Type B pancreatic cell (in vitro differentiated cells): ENCODE data around the gene SARS1. TPM values are rescaled to one million over a fixed set of nuclear protein-coding genes. Genes with fewer than 3 reads are reported as not detected.

ENCODE experiments used
- DNase-seq: peaks from one replicate; pipeline ENCODE4 v3.0.0; 2021; ENCODE audit warnings: mixed read lengths; ENCODE audit not compliant: unreplicated experiment; ENCODE audit errors: extremely low spot score
- H3K27ac Mint-ChIP-seq: 2 replicates; pipeline ENCODE4 v1.8.0; 2021; ENCODE audit warnings: mild to moderate bottlenecking, mixed read lengths
- H3K27me3 Mint-ChIP-seq: 2 replicates; pipeline ENCODE4 v1.8.0; 2021; ENCODE audit warnings: mixed read lengths
- H3K36me3 Mint-ChIP-seq: 2 replicates; pipeline ENCODE4 v1.8.0; 2021; ENCODE audit warnings: mixed read lengths
- H3K4me1 Mint-ChIP-seq: one replicate; pipeline ENCODE4 v1.8.0; 2021; ENCODE audit warnings: mixed read lengths; ENCODE audit not compliant: unreplicated experiment
- H3K4me3 Mint-ChIP-seq: 2 replicates; pipeline ENCODE4 v1.8.0; 2021; ENCODE audit warnings: mild to moderate bottlenecking, mixed read lengths
- H3K9me3 Mint-ChIP-seq: 2 replicates; pipeline ENCODE4 v1.8.0; 2021; ENCODE audit warnings: mixed read lengths
- total RNA-seq: library from RNA; stranded (reverse); gene quantifications from 2 replicates; pipeline ENCODE4 v1.2.1, GENCODE V29; 2021; ENCODE audit warnings: low replicate concordance
- TF ChIP-seq, protein P1 (sequence below): fragments of 200-600 bp; sonication (generic); conservative IDR thresholded peaks from 2 replicates; pipeline ENCODE4 v1.5.0; 2021; ENCODE audit warnings: antibody characterized with exemption, mild to moderate bottlenecking

Gene SARS1
- total RNA-seq, 1 donor from 2014 or later: 136 TPM

GRCh38 chr1:109201123-109201703 lies 12.5 kb upstream of the SARS1 start:
- DNase-seq: no peak
- Mint-ChIP-seq H3K4me3 (no peak overlapping the region), H3K4me1 (peaks cover 6% of the 10 kb centered on the region), H3K9me3 (no peaks in the 10 kb centered on the region), H3K36me3 (no peaks in the 10 kb centered on the region), H3K27ac (no peak overlapping the region), H3K27me3 (peaks cover 5% of the 10 kb centered on the region)
- TF ChIP-seq, protein P1, sequence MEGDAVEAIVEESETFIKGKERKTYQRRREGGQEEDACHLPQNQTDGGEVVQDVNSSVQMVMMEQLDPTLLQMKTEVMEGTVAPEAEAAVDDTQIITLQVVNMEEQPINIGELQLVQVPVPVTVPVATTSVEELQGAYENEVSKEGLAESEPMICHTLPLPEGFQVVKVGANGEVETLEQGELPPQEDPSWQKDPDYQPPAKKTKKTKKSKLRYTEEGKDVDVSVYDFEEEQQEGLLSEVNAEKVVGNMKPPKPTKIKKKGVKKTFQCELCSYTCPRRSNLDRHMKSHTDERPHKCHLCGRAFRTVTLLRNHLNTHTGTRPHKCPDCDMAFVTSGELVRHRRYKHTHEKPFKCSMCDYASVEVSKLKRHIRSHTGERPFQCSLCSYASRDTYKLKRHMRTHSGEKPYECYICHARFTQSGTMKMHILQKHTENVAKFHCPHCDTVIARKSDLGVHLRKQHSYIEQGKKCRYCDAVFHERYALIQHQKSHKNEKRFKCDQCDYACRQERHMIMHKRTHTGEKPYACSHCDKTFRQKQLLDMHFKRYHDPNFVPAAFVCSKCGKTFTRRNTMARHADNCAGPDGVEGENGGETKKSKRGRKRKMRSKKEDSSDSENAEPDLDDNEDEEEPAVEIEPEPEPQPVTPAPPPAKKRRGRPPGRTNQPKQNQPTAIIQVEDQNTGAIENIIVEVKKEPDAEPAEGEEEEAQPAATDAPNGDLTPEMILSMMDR: peak; percentile 76

DNA sequence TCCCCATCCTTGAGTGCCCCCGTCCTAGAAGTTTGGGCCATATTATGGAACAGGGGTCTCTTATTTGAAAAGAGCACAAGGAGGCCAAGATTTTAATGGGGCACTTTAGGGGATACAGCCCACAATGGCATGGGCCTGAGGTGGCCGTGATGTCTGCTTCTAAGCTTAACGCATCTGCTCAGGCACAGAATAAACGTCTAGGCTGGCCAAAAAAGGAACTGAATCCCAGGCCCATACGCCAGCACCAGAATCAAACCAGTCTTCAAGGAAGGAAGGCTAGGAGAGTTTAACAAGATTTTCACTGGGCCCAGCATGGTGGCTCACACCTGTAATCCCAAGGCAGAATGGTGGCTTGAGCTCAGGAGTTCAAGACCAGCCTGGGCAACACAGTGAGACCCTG lies 9.2 kb upstream of the SARS1 start:
- Mint-ChIP-seq H3K27me3 (peaks cover 8% of the 10 kb centered on the region), H3K9me3 (no peaks in the 10 kb centered on the region), H3K4me3 (no peak overlapping the region), H3K27ac (no peak overlapping the region), H3K4me1 (peaks cover 3% of the 10 kb centered on the region), H3K36me3 (no peaks in the 10 kb centered on the region)
- TF ChIP-seq, protein P1: no peak
- DNase-seq: no peak

DNA sequence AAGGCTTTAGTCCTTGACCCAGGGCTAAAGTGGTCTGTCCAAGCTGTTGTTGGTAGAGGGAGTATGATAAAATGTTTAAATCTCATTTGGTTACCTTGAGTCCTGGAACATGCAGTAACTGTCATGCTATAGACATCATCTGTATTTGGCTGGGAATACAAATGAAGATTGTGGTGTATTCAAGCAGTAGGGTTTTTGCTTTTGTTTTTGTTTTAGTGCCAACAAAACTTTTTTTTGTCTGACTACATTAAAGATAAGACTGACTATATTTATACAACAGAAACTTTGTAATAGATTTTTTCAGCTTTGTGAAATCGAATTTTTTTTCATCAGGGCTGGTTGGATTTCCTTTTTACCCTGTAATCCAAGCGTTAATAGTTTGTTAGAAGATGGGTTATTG lies 7.4 kb upstream of the SARS1 start:
- H3K36me3 Mint-ChIP-seq: no peaks in the 10 kb centered on the region
- DNase-seq: no peak
- no peak overlapping the region for H3K27ac Mint-ChIP-seq
- H3K4me3 Mint-ChIP-seq: no peak overlapping the region
- H3K27me3 Mint-ChIP-seq: peaks cover 4% of the 10 kb centered on the region
- H3K9me3 Mint-ChIP-seq: no peaks in the 10 kb centered on the region
- H3K4me1 Mint-ChIP-seq: peaks cover 3% of the 10 kb centered on the region
- TF ChIP-seq, protein P1: no peak

- Mint-ChIP-seq H3K36me3 (no peaks in the 10 kb centered on the region), H3K4me1 (peaks cover 3% of the 10 kb centered on the region), H3K27ac (no peak overlapping the region), H3K4me3 (no peak overlapping the region), H3K9me3 (no peaks in the 10 kb centered on the region), H3K27me3 (peaks cover 4% of the 10 kb centered on the region)
- DNase-seq: no peak
- TF ChIP-seq, protein P1: no peak
Measured at GRCh38 chr1:109207467-109208103, 6.1 kb upstream of the SARS1 start.

DNA sequence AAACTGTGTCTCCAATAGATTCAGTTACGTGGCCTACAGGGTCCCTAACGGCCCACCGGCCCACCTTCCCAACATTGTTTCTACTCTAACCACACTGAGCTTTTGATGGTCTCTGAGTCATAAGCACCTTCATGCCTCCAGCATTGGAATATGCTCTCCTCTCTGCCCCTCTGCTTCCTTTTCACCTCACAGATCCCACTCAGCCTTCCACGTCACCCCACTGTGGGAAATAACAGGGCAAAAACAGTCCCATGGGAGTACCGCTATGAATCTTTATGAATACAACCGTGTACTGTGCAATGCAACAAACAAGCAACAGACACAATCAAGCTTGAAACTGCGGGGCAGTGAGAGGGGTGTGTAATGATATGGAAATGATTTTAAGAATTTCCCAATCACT lies 5.3 kb upstream of the SARS1 start:
- peaks cover 3% of the 10 kb centered on the region for H3K4me1 Mint-ChIP-seq
- DNase-seq: no peak
- peaks cover 4% of the 10 kb centered on the region for H3K27me3 Mint-ChIP-seq
- TF ChIP-seq, protein P1: no peak
- no peak overlapping the region for H3K27ac Mint-ChIP-seq
- no peak overlapping the region for H3K4me3 Mint-ChIP-seq
- H3K9me3 Mint-ChIP-seq: no peaks in the 10 kb centered on the region
- no peaks in the 10 kb centered on the region for H3K36me3 Mint-ChIP-seq
